Ovary (tissue), 3 donors: Measurements from ENCODE around the gene TAF8.

ENCODE experiments used
- EP300 ChIP-seq: sonication (generic); formaldehyde crosslinking; IDR thresholded peaks from one replicate; pipeline ENCODE4 v1.6.1; 2017; ENCODE audit warnings: antibody characterized with exemption
- POLR2A ChIP-seq: fragments of 450-650 bp; IDR thresholded peaks from one replicate; pipeline ENCODE4 v1.6.1; 2017; ENCODE audit warnings: antibody characterized with exemption, mild to moderate bottlenecking, moderate library complexity
- TF ChIP-seq, protein P1 (sequence below), 3 donors: fragments of 450-650 bp in 2 of 3; fragments of 200-600 bp in 1 of 3; IDR thresholded peaks; one replicate each; pipeline versions ENCODE4 v1.5.1 to v1.8.0; 2016 to 2022; ENCODE audit warnings: antibody characterized with exemption in 3 of 3, mild to moderate bottlenecking in 1 of 3
- donor health status: DM: no; HTN: no; CAD: no.

- TF ChIP-seq POLR2A = no peak
- TF ChIP-seq, protein P1, sequence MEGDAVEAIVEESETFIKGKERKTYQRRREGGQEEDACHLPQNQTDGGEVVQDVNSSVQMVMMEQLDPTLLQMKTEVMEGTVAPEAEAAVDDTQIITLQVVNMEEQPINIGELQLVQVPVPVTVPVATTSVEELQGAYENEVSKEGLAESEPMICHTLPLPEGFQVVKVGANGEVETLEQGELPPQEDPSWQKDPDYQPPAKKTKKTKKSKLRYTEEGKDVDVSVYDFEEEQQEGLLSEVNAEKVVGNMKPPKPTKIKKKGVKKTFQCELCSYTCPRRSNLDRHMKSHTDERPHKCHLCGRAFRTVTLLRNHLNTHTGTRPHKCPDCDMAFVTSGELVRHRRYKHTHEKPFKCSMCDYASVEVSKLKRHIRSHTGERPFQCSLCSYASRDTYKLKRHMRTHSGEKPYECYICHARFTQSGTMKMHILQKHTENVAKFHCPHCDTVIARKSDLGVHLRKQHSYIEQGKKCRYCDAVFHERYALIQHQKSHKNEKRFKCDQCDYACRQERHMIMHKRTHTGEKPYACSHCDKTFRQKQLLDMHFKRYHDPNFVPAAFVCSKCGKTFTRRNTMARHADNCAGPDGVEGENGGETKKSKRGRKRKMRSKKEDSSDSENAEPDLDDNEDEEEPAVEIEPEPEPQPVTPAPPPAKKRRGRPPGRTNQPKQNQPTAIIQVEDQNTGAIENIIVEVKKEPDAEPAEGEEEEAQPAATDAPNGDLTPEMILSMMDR (IDR thresholded peaks at IDR 0.05) = no peak
- no peak for TF ChIP-seq EP300
Observed at GRCh38 chr6:42049116-42049809, 1.1 kb upstream of the TAF8 start.
